GM19043 (cell line): ENCODE measurements around the gene MMP28.

Experiments used
- ATAC-seq: cut with Tn5 transposase; IDR thresholded peaks from one replicate; pipeline ENCODE4 v1.9.1; 2021; ENCODE audit warnings: low read depth; ENCODE audit not compliant: unreplicated experiment

The MMP28 gene

DNA sequence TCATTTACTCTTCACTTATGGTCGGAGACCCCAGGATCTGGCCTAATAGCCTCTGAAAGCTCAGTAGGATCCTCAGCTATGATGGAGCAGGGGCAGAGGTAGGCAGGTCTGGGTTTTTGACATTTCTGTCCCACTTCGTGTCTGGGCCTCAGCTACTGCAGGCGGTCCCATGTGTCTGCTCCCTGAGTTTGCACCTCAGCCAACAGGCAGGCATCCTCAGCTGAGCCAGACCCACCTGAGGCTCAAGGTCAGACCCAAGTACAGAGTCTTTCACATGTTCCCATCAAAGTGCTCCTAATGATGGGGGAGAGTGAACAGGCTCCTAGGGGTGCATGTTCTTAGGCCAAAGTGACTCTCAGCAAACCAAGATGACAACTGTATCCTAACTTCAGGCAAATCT, 66.9 kb downstream of the MMP28 start:
- ATAC-seq: no peak

GRCh38 chr17:35727635-35728034, 67.8 kb downstream of the MMP28 start:
- no peak for ATAC-seq

DNA sequence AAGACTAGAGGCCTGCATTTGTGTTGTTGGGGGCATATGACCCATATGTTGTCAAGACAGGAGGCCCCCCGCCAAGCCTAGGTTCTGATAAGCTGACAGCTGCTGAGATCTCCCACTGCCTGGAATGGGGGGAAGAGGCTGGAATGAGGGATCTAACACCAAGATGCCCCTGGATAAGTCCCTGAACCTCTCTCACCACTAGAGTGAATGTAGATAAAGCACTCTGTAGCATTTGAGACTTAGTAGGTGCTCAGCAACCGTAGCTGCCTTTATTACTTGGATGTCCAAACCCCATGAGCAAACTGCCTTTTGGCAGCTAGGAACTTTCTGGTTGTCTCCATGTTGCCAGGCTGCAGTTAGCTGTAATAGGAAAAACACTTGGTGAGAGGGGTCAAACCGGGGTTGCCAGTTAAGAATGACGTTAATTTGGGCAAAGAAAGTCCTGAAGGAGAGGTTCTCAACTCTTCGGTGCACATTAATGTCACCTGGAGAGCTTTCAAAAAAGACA, 68.4 kb downstream of the MMP28 start:
- ATAC-seq: no peak

- no peak for ATAC-seq
Measured at GRCh38 chr17:35726127-35726952, 69.1 kb downstream of the MMP28 start.

- ATAC-seq: no peak
Measured at GRCh38 chr17:35725802-35726126, 69.7 kb downstream of the MMP28 start.

- no peak for ATAC-seq
Measured at GRCh38 chr17:35725058-35725457, 70.4 kb downstream of the MMP28 start.

GRCh38 chr17:35723735-35724134, 71.7 kb downstream of the MMP28 start:
- no peak for ATAC-seq

- ATAC-seq: no peak
Measured at GRCh38 chr17:35717475-35717874, 78.0 kb downstream of the MMP28 start.

- no peak for ATAC-seq
Measured at GRCh38 chr17:35716897-35717465, 78.5 kb downstream of the MMP28 start.

DNA sequence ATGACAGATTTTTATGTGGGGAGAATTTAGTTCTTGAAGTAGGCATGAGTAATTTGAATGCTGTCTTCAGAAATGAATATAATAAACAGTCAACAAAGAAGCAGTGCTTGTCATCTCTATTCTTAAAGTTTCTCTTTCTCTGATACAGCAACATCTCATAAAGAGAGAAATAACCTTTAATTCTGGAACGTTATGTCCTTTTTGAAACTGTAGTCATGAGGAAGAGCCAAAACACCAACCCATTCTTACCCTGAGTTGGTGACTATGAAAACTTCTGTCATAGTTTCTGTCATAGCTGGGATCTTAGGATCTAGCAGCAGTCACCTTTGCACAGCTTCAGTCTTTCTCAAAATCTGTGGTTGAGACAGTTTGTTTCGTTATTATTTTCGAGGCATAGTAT, 79.3 kb downstream of the MMP28 start:
- no peak for ATAC-seq
